Keratinocyte (primary cell): ENCODE results near the gene BAG3. TPM values are rescaled to one million over a fixed set of nuclear protein-coding genes. Genes with fewer than 3 reads are reported as not detected.
A peak's percentile ranks its signal among the peaks of the same experiment; 100 is the strongest.

ENCODE experiments used
- DNase-seq: peaks from one replicate; pipeline ENCODE4 v3.0.0-alpha.2; 2011; ENCODE audit warnings: low read depth, missing footprints, low spot score
- FAIRE-seq: peaks from 2 replicates; lab custom pipeline; 2011; peaks lifted over from hg19 to GRCh38; lab: Jason Lieb, UNC
- H2AFZ ChIP-seq: 2 replicates; pipeline ENCODE4 v1.6.0; 2012; ENCODE audit warnings: low read length, control low read depth, inconsistent platforms; ENCODE audit not compliant: control insufficient read depth
- H3K27ac ChIP-seq: 2 replicates; pipeline ENCODE4 v1.5.1; 2011; ENCODE audit warnings: low read length; ENCODE audit not compliant: control insufficient read depth, insufficient read depth
- H3K27me3 ChIP-seq: 3 replicates; pipeline ENCODE4 v1.6.0; 2011; ENCODE audit warnings: low read length; ENCODE audit not compliant: control insufficient read depth, insufficient read depth; ENCODE audit errors: extremely low read depth
- H3K36me3 ChIP-seq, 2 experiments: 2 replicates in 1 of 2; 3 replicates in 1 of 2; pipeline ENCODE4 v1.5.1; 2011; ENCODE audit warnings: low read length in 2 of 2, mild to moderate bottlenecking in 1 of 2; ENCODE audit not compliant: control insufficient read depth in 2 of 2, insufficient read depth in 2 of 2; ENCODE audit errors: extremely low read depth in 1 of 2
- H3K4me1 ChIP-seq: 3 replicates; pipeline ENCODE4 v1.5.1; 2011; ENCODE audit warnings: low read length; ENCODE audit not compliant: control insufficient read depth, insufficient read depth; ENCODE audit errors: extremely low read depth
- H3K4me2 ChIP-seq: 3 replicates; pipeline ENCODE4 v1.6.0; 2011; ENCODE audit warnings: low read depth, low read length; ENCODE audit not compliant: control insufficient read depth, insufficient read depth; ENCODE audit errors: extremely low read depth
- H3K4me3 ChIP-seq, 3 experiments: fragments of 200-600 bp in 1 of 3; sonication (generic) in 1 of 3; 2 replicates in 2 of 3; 3 replicates in 1 of 3; pipeline ENCODE4 v1.5.1; 2011 to 2016; ENCODE audit warnings: low read length in 3 of 3, mild to moderate bottlenecking in 3 of 3, control low read depth in 2 of 3, inconsistent platforms in 1 of 3, low read depth in 1 of 3, mixed read lengths in 1 of 3, mixed run types in 1 of 3, moderate library complexity in 1 of 3; ENCODE audit not compliant: control insufficient read depth in 2 of 3, insufficient read depth in 2 of 3; ENCODE audit errors: extremely low read depth in 1 of 3
- H3K79me2 ChIP-seq: 2 replicates; pipeline ENCODE4 v1.6.0; 2012; ENCODE audit warnings: low read length; ENCODE audit not compliant: control insufficient read depth, insufficient read depth
- H3K9ac ChIP-seq: 3 replicates; pipeline ENCODE4 v1.6.0; 2011; ENCODE audit warnings: low read length; ENCODE audit not compliant: control insufficient read depth, insufficient read depth; ENCODE audit errors: extremely low read depth
- H3K9me1 ChIP-seq: 3 replicates; pipeline ENCODE4 v1.6.0; 2011; ENCODE audit warnings: low read length; ENCODE audit not compliant: control insufficient read depth, insufficient read depth; ENCODE audit errors: extremely low read depth
- H3K9me3 ChIP-seq: 2 replicates; pipeline ENCODE4 v1.5.1; 2012; ENCODE audit warnings: low read depth, low read length; ENCODE audit not compliant: control insufficient read depth
- H4K20me1 ChIP-seq: 3 replicates; pipeline ENCODE4 v1.6.0; 2011; ENCODE audit warnings: low read length; ENCODE audit not compliant: control insufficient read depth, insufficient read depth; ENCODE audit errors: extremely low read depth
- EZH2 ChIP-seq: IDR thresholded peaks from one replicate; pipeline ENCODE4 v1.6.1; 2012; ENCODE audit warnings: inconsistent platforms, mild to moderate bottlenecking, low read length, moderate library complexity
- dilution Hi-C: fragments of 300-500 bp; cut with MboI; formaldehyde crosslinking; loops from one replicate; pipeline ENCODE4 v1.7.0; 2020; ENCODE audit warnings: low sequenced_read_pairs; ENCODE audit not compliant: extremely low pct_ligation_motif_present
- polyA plus RNA-seq, 5 experiments: library from polyadenylated mRNA; depleted of rRNA in 3 of 5; stranded (reverse) in 3 of 5; stranded (forward) in 1 of 5; unstranded in 1 of 5; fragments of >200 nt; gene quantifications; 1 replicate in 1 of 5; 2 replicates in 3 of 5; 3 replicates in 1 of 5; pipeline versions ENCODE4 v1.2.1 to v1.2.3, GENCODE V29; 2011 to 2012; ENCODE audit warnings: missing spikeins in 2 of 5, low read depth in 1 of 5, low replicate concordance in 1 of 5
- TF ChIP-seq, protein P1 (sequence below), 3 experiments: IDR thresholded peaks in 1 of 3; conservative IDR thresholded peaks in 1 of 3; optimal IDR thresholded peaks in 1 of 3; 2 replicates in 2 of 3; 3 replicates in 1 of 3; pipeline versions ENCODE3 to v1.5.1; 2011; ENCODE audit warnings: low read length in 3 of 3, mild to moderate bottlenecking in 3 of 3, moderate library complexity in 2 of 3, control low read depth in 1 of 3, inconsistent platforms in 1 of 3; ENCODE audit not compliant: insufficient read depth in 2 of 3; ENCODE audit errors: extremely low read depth in 1 of 3

Gene BAG3
- polyA plus RNA-seq, 1 donor (not counting 4 experiments of a cell fraction or from before 2014, with no cell fraction given): 26.2 TPM

DNA sequence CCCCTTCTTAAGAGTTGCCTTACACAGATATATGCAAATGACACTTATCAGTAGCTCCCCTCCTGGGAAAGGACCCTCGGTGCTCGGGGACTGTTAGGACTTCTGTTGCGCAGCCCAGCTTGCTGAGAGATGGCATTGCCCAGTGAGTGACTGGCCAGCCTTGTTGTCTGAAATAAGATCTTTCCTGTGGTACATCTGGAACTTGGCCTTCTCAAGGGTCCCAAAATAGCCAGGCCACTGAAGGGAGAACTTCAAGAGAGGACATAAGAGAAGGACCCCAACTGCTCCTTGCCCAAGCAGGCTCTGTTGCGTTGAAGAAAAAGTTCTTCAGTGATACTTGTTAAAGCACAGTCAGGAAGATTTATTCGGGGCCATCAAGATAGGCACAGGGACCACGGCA lies 17.3 kb downstream of the BAG3 start:
- Histone ChIP-seq H3K4me3 (no peak overlapping the region), H3K27ac (peak overlapping the region; percentile 50), H3K36me3 (peaks cover 33 to 52% of the 10 kb centered on the region in 2 experiments), H3K27me3 (no peaks in the 10 kb centered on the region), H3K9ac (peak overlapping the region; percentile 48), H3K4me1 (peaks cover 77% of the 10 kb centered on the region), H3K79me2 (peaks cover 83% of the 10 kb centered on the region), H2AFZ (no peak overlapping the region), H3K9me1 (peaks cover 8% of the 10 kb centered on the region), H4K20me1 (peaks cover 11% of the 10 kb centered on the region), H3K4me2 (peak overlapping the region; percentile 52), H3K9me3 (no peaks in the 10 kb centered on the region)
- dilution Hi-C loops: no loop called here
- no peak for DNase-seq
- TF ChIP-seq, protein P1, sequence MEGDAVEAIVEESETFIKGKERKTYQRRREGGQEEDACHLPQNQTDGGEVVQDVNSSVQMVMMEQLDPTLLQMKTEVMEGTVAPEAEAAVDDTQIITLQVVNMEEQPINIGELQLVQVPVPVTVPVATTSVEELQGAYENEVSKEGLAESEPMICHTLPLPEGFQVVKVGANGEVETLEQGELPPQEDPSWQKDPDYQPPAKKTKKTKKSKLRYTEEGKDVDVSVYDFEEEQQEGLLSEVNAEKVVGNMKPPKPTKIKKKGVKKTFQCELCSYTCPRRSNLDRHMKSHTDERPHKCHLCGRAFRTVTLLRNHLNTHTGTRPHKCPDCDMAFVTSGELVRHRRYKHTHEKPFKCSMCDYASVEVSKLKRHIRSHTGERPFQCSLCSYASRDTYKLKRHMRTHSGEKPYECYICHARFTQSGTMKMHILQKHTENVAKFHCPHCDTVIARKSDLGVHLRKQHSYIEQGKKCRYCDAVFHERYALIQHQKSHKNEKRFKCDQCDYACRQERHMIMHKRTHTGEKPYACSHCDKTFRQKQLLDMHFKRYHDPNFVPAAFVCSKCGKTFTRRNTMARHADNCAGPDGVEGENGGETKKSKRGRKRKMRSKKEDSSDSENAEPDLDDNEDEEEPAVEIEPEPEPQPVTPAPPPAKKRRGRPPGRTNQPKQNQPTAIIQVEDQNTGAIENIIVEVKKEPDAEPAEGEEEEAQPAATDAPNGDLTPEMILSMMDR (optimal IDR thresholded peaks at IDR 0.05 in 1 of 3, IDR thresholded peaks at IDR 0.05 in 1 of 3, conservative IDR thresholded peaks at IDR 0.05 in 1 of 3; ENCODE audit: extremely low read depth in 1 of 3, insufficient read depth in 2 of 3, low read length in 3 of 3): no peak
- no peak for TF ChIP-seq EZH2
- peak; percentile 36 for FAIRE-seq

DNA sequence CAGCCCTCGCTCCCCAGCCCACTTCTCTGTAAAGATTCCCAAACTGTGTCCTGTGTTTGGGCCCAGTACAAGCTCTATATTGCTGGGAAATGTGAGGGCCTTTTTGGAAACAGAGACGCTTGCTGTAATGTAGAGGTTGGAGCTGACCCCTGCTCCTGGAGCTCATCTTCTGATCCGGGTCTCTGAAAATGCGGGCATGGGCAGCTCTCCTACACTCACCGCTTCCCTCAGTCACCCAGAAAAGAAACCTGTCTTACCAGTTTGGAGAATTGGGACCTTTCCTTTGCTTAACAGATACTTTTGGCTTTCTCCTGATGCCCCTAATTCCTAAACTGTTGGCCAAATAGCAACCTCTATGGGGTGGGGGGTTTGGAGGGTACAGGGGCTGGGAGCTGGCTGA lies 18.2 kb downstream of the BAG3 start:
- peaks cover 8% of the 10 kb centered on the region for H3K9me1 ChIP-seq
- H3K36me3 ChIP-seq: peaks cover 34 to 51% of the 10 kb centered on the region in 2 experiments
- H3K27ac ChIP-seq: peak overlapping the region; percentile 50
- peak overlapping the region; percentile 48 for H3K9ac ChIP-seq
- no peak overlapping the region for H2AFZ ChIP-seq
- peaks cover 72% of the 10 kb centered on the region for H3K4me1 ChIP-seq
- no peaks in the 10 kb centered on the region for H3K9me3 ChIP-seq
- dilution Hi-C loops: no loop called here
- peaks cover 5% of the 10 kb centered on the region for H4K20me1 ChIP-seq
- H3K4me2 ChIP-seq: peak overlapping the region; percentile 52
- H3K4me3 ChIP-seq: peak overlapping the region in 1 of 3 experiments; percentile 7
- FAIRE-seq (no peak), DNase-seq (no peak)
- H3K79me2 ChIP-seq: peaks cover 80% of the 10 kb centered on the region
- TF ChIP-seq EZH2: no peak
- TF ChIP-seq, protein P1 (optimal IDR thresholded peaks at IDR 0.05 in 1 of 3, IDR thresholded peaks at IDR 0.05 in 1 of 3, conservative IDR thresholded peaks at IDR 0.05 in 1 of 3; ENCODE audit: extremely low read depth in 1 of 3, insufficient read depth in 2 of 3, low read length in 3 of 3): no peak
- H3K27me3 ChIP-seq: no peaks in the 10 kb centered on the region
